Neuronal stem cell (in vitro differentiated cells): ENCODE data around the gene LRWD1.
"Not testable (repeated sequence)": the region's sequence is repeated elsewhere in the genome, so short reads cannot be mapped to it uniquely, and the experiment has no call there.

Experiments
- DNase-seq: peaks from one replicate; pipeline ENCODE4 v3.0.0-alpha.2; 2013; ENCODE audit warnings: low spot score
- H2AFZ ChIP-seq: one replicate; pipeline ENCODE4 v1.6.1; 2013; ENCODE audit warnings: mild to moderate bottlenecking, low read length, inconsistent platforms
- H2AK5ac ChIP-seq: 2 replicates; pipeline ENCODE4 v1.6.1; 2013; ENCODE audit warnings: low read depth, mild to moderate bottlenecking, inconsistent platforms, low read length, moderate library complexity, mixed read lengths
- H2BK120ac ChIP-seq: 2 replicates; pipeline ENCODE4 v1.6.1; 2013; ENCODE audit warnings: low read depth, mild to moderate bottlenecking, inconsistent platforms, low read length, moderate library complexity, mixed read lengths
- H2BK12ac ChIP-seq: one replicate; pipeline ENCODE4 v1.6.1; 2013; ENCODE audit warnings: low read length, inconsistent platforms
- H2BK15ac ChIP-seq: 2 replicates; pipeline ENCODE4 v1.6.1; 2013; ENCODE audit warnings: mild to moderate bottlenecking, low read length, inconsistent platforms, mixed read lengths
- H2BK5ac ChIP-seq: one replicate; pipeline ENCODE4 v1.6.1; 2013; ENCODE audit warnings: inconsistent platforms, mild to moderate bottlenecking, low read length, moderate library complexity
- H3K14ac ChIP-seq: one replicate; pipeline ENCODE4 v1.6.1; 2013; ENCODE audit warnings: low read length, inconsistent platforms
- H3K18ac ChIP-seq: 2 replicates; pipeline ENCODE4 v1.6.1; 2013; ENCODE audit warnings: low read length, inconsistent platforms
- H3K23ac ChIP-seq: 2 replicates; pipeline ENCODE4 v1.6.1; 2013; ENCODE audit warnings: low read depth, mild to moderate bottlenecking, mixed read lengths, low read length, inconsistent platforms; ENCODE audit not compliant: poor library complexity
- H3K27ac ChIP-seq: replicated peaks from 3 replicates; pipeline ENCODE4 v1.5.1; 2013; ENCODE audit warnings: low read length, inconsistent platforms
- H3K27me3 ChIP-seq, 3 experiments: 2 replicates each; pipeline ENCODE4 v1.6.1; 2013; ENCODE audit warnings: low read length in 3 of 3, mild to moderate bottlenecking in 2 of 3, inconsistent platforms in 1 of 3, low read depth in 1 of 3, mixed read lengths in 1 of 3, moderate library complexity in 1 of 3; ENCODE audit not compliant: control insufficient read depth in 3 of 3, insufficient read depth in 3 of 3
- H3K36me3 ChIP-seq, 2 donors: replicated peaks in 1 of 2; 2 replicates each; pipeline ENCODE4 v1.6.1; 2013; ENCODE audit warnings: low read length in 2 of 2; ENCODE audit not compliant: control insufficient read depth in 2 of 2, insufficient read depth in 2 of 2
- H3K4ac ChIP-seq: 2 replicates; pipeline ENCODE4 v1.6.1; 2013; ENCODE audit warnings: inconsistent platforms, mild to moderate bottlenecking, low read length, moderate library complexity
- H3K4me1 ChIP-seq, 2 donors: 1 replicate in 1 of 2; 2 replicates in 1 of 2; pipeline ENCODE4 v1.6.1; 2013; ENCODE audit warnings: low read length in 2 of 2, low read depth in 1 of 2; ENCODE audit not compliant: control insufficient read depth in 2 of 2, insufficient read depth in 1 of 2
- H3K4me2 ChIP-seq: one replicate; pipeline ENCODE4 v1.6.1; 2013; ENCODE audit warnings: mild to moderate bottlenecking, low read length, inconsistent platforms; ENCODE audit not compliant: insufficient read depth, poor library complexity, severe bottlenecking
- H3K4me3 ChIP-seq, 2 donors: 2 replicates each; pipeline ENCODE4 v1.5.1; 2013; ENCODE audit warnings: low read length in 2 of 2, mild to moderate bottlenecking in 2 of 2, inconsistent platforms in 1 of 2, moderate library complexity in 1 of 2
- H3K79me1 ChIP-seq: one replicate; pipeline ENCODE4 v1.6.1; 2013; ENCODE audit warnings: low read depth, mild to moderate bottlenecking, inconsistent platforms, low read length, moderate library complexity
- H3K9ac ChIP-seq: one replicate; pipeline ENCODE4 v1.6.1; 2013; ENCODE audit warnings: mild to moderate bottlenecking, low read depth, low read length, inconsistent platforms; ENCODE audit not compliant: poor library complexity
- H3K9me3 ChIP-seq, 2 donors: replicated peaks in 1 of 2; 2 replicates each; pipeline versions ENCODE3 to v1.6.1; 2013; ENCODE audit warnings: low read length in 2 of 2, mild to moderate bottlenecking in 2 of 2, inconsistent platforms in 1 of 2, low read depth in 1 of 2, mixed read lengths in 1 of 2, moderate library complexity in 1 of 2; ENCODE audit not compliant: control insufficient read depth in 2 of 2, insufficient read depth in 1 of 2
- H4K8ac ChIP-seq: one replicate; pipeline ENCODE4 v1.6.1; 2013; ENCODE audit warnings: low read depth, mild to moderate bottlenecking, inconsistent platforms, low read length, moderate library complexity
- H4K91ac ChIP-seq: one replicate; pipeline ENCODE4 v1.6.1; 2013; ENCODE audit warnings: low read length, low read depth, mild to moderate bottlenecking, inconsistent platforms; ENCODE audit not compliant: poor library complexity
- WGBS, 2 donors: extraction: QIAGEN DNeasy Blood & Tissue Kit; methylation state at CpG; one replicate each; pipeline ENCODE4 v1.1.7; 2013; ENCODE audit warnings: missing lambda C conversion rate in 2 of 2, mixed read lengths in 1 of 2; ENCODE audit not compliant: insufficient read length in 2 of 2, insufficient replicate concordance in 1 of 2; ENCODE audit errors: extremely low coverage in 2 of 2; 5-methylcytosine and 5-hydroxymethylcytosine counted together

Gene LRWD1

GRCh38 chr7:102498321-102498720 is 33.5 kb downstream of the LRWD1 start:
- not testable (repeated sequence) for DNase-seq, H3K4ac ChIP-seq, H3K36me3 ChIP-seq, H2BK120ac ChIP-seq, H4K91ac ChIP-seq, H3K14ac ChIP-seq, H2BK15ac ChIP-seq, H3K23ac ChIP-seq, H2BK12ac ChIP-seq, H3K18ac ChIP-seq, H3K79me1 ChIP-seq, H3K4me3 ChIP-seq, H3K27ac ChIP-seq, H3K9ac ChIP-seq, H2AK5ac ChIP-seq, H2AFZ ChIP-seq, H2BK5ac ChIP-seq, H3K9me3 ChIP-seq, H3K4me1 ChIP-seq, H3K4me2 ChIP-seq, H4K8ac ChIP-seq, H3K27me3 ChIP-seq
- WGBS, 2 donors: no CpG with 5 or more reads among the region's 16 CpGs

DNA sequence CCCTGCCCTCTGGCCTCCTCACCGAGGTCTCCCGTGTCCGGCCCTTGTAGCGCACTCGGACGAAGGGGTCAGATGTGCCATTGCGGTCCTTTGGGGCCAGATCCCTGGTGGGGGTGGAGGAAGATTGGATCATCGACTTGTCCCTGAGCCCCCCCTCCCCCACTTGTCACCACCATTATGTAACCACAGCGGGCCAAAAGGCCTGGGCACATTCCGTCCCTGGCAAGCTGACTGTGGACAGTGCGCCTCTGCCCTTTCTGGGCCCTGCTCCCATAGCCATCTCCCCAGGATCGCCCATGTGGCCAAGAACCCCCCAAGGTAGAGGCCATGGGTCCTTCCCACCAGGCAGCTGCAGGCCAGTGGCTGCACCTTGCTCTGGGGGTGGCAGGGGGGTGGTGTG is 38.4 kb downstream of the LRWD1 start:
- H3K36me3 ChIP-seq, DNase-seq, H4K8ac ChIP-seq, H4K91ac ChIP-seq, H2BK15ac ChIP-seq, H3K4ac ChIP-seq, H3K23ac ChIP-seq, H3K4me1 ChIP-seq, H3K9ac ChIP-seq, H2BK12ac ChIP-seq, H3K79me1 ChIP-seq, H2BK5ac ChIP-seq, H3K4me3 ChIP-seq, H3K14ac ChIP-seq, H2AFZ ChIP-seq, H3K27me3 ChIP-seq, H2BK120ac ChIP-seq, H3K18ac ChIP-seq, H3K4me2 ChIP-seq, H2AK5ac ChIP-seq, H3K9me3 ChIP-seq, H3K27ac ChIP-seq: not testable (repeated sequence)
- no CpG with 5 or more reads among the region's 12 CpGs for WGBS, 2 donors

- not testable (repeated sequence) for H3K9ac ChIP-seq, DNase-seq, H2BK15ac ChIP-seq, H3K36me3 ChIP-seq, H3K9me3 ChIP-seq, H2AFZ ChIP-seq, H3K27ac ChIP-seq, H2BK5ac ChIP-seq, H4K91ac ChIP-seq, H2AK5ac ChIP-seq, H3K4ac ChIP-seq, H3K4me2 ChIP-seq, H2BK120ac ChIP-seq, H3K18ac ChIP-seq, H2BK12ac ChIP-seq, H3K4me1 ChIP-seq, H3K4me3 ChIP-seq, H3K23ac ChIP-seq, H4K8ac ChIP-seq, H3K79me1 ChIP-seq, H3K27me3 ChIP-seq, H3K14ac ChIP-seq
- no CpG with 5 or more reads among the region's 24 CpGs for WGBS, 2 donors
Measured at GRCh38 chr7:102505298-102506185, 40.8 kb downstream of the LRWD1 start.

- not testable (repeated sequence) for H3K4me2 ChIP-seq, H3K36me3 ChIP-seq, H3K27me3 ChIP-seq, H3K79me1 ChIP-seq, H4K91ac ChIP-seq, H3K9me3 ChIP-seq, DNase-seq, H3K9ac ChIP-seq, H4K8ac ChIP-seq, H3K4me3 ChIP-seq, H2BK120ac ChIP-seq, H3K4ac ChIP-seq, H3K18ac ChIP-seq, H2BK5ac ChIP-seq, H2BK15ac ChIP-seq, H2AFZ ChIP-seq, H3K14ac ChIP-seq, H2BK12ac ChIP-seq, H2AK5ac ChIP-seq, H3K27ac ChIP-seq, H3K23ac ChIP-seq, H3K4me1 ChIP-seq
- WGBS, 2 donors: no CpG with 5 or more reads among the region's 8 CpGs
Measured at GRCh38 chr7:102507410-102508088, 42.8 kb downstream of the LRWD1 start.
